ENCODE results near the gene DYNC2I2.

DNA sequence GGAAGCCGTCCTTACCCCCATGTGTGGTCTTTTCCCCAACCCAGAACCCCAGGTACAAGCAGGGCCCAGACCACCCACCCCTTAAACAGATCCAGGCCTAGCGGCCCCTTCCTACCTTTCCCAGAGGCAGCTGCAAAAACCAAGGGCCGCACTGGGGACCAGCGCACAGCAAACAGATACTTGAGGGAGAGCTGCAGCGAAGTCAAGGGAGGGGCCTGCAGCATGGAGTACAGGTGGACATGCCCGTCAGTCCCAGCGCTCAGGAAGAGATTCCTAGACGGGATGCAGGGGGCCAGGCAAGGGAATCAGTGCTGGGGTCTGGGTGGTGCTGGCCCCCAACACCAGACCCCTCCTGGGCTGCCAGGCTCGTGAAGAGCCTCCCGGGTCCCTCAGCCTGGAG lies 22.5 kb downstream of the DYNC2I2 start:
- TF ChIP-seq, protein P1, sequence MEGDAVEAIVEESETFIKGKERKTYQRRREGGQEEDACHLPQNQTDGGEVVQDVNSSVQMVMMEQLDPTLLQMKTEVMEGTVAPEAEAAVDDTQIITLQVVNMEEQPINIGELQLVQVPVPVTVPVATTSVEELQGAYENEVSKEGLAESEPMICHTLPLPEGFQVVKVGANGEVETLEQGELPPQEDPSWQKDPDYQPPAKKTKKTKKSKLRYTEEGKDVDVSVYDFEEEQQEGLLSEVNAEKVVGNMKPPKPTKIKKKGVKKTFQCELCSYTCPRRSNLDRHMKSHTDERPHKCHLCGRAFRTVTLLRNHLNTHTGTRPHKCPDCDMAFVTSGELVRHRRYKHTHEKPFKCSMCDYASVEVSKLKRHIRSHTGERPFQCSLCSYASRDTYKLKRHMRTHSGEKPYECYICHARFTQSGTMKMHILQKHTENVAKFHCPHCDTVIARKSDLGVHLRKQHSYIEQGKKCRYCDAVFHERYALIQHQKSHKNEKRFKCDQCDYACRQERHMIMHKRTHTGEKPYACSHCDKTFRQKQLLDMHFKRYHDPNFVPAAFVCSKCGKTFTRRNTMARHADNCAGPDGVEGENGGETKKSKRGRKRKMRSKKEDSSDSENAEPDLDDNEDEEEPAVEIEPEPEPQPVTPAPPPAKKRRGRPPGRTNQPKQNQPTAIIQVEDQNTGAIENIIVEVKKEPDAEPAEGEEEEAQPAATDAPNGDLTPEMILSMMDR (IDR thresholded peaks at IDR 0.05) = no peak
- no peak for TF ChIP-seq ZFX (IDR thresholded peaks at IDR 0.05; ENCODE audit: borderline replicate concordance)
